Activated CD4-positive, alpha-beta T cell treated with anti-CD3 and anti-CD28 coated beads, Interleukin-10, Interleukin-2, amounts not matched to agents 100 ng/mL and 50 ng/mL, durations not matched to agents 16 hours and 8 hours (primary cell): Measurements from ENCODE around the gene HHLA2.
A peak's percentile ranks its signal among the peaks of the same experiment; 100 is the strongest.

Experiments
- DNase-seq: peaks from one replicate; pipeline ENCODE4 v3.0.0-alpha.2; 2020

Gene HHLA2

GRCh38 chr3:108394563-108394962 is 98.2 kb downstream of the HHLA2 start:
- no peak for DNase-seq

- no peak for DNase-seq
These were observed 100.0 kb downstream of the HHLA2 start for GRCh38 chr3:108396336-108396735.

- no peak for DNase-seq
These were observed 102.2 kb downstream of the HHLA2 start for GRCh38 chr3:108398510-108398909.

- DNase-seq: no peak
These were observed 105.5 kb downstream of the HHLA2 start for GRCh38 chr3:108401836-108402235.

GRCh38 chr3:108403198-108403597 is 106.8 kb downstream of the HHLA2 start:
- DNase-seq: no peak

- no peak for DNase-seq
These were observed 107.5 kb downstream of the HHLA2 start for GRCh38 chr3:108403686-108404345.

GRCh38 chr3:108404368-108404767 is 108.0 kb downstream of the HHLA2 start:
- DNase-seq: no peak

- no peak for DNase-seq
These were observed 109.8 kb downstream of the HHLA2 start for GRCh38 chr3:108406063-108406660.

GRCh38 chr3:108406661-108407206 is 110.4 kb downstream of the HHLA2 start:
- DNase-seq: no peak

- DNase-seq: no peak
These were observed 111.5 kb downstream of the HHLA2 start for GRCh38 chr3:108407886-108408285.

- DNase-seq: no peak
These were observed 112.8 kb downstream of the HHLA2 start for GRCh38 chr3:108408883-108409799.

GRCh38 chr3:108409800-108410178 is 113.4 kb downstream of the HHLA2 start:
- DNase-seq: no peak

- DNase-seq: no peak
These were observed 114.2 kb downstream of the HHLA2 start for GRCh38 chr3:108410531-108410984.

- no peak for DNase-seq
These were observed 115.9 kb downstream of the HHLA2 start for GRCh38 chr3:108412121-108412750.

GRCh38 chr3:108414007-108414406 is 117.7 kb downstream of the HHLA2 start:
- no peak for DNase-seq

GRCh38 chr3:108415661-108416060 is 119.3 kb downstream of the HHLA2 start:
- no peak for DNase-seq

- peak; percentile 29 for DNase-seq
These were observed 119.9 kb downstream of the HHLA2 start for GRCh38 chr3:108416111-108416869.

- DNase-seq: no peak
These were observed 124.6 kb downstream of the HHLA2 start for GRCh38 chr3:108420926-108421325.
